GM10248 (cell line): ENCODE data around the gene FITM2.

Experiments
- CTCF ChIA-PET: fragments of 300-600 bp; sonication (Branson Sonifier 250); formaldehyde crosslinking; extraction: SDS; loops from one replicate; lab custom pipeline; 2021; ENCODE audit warnings: antibody characterized with exemption; lab: Yijun Ruan, JAX
- POLR2A ChIA-PET: fragments of 350-650 bp; sonication (Branson Sonifier 250); formaldehyde crosslinking; extraction: SDS; loops from one replicate; lab custom pipeline; 2020; ENCODE audit warnings: antibody characterized with exemption; lab: Yijun Ruan, JAX
- DNase-seq: peaks from one replicate; pipeline ENCODE4 v3.0.0; 2012; ENCODE audit errors: extremely low spot score
- TF ChIP-seq, protein P1 (sequence below): IDR thresholded peaks from 2 replicates; pipeline ENCODE4 v1.5.1; 2012; ENCODE audit warnings: mild to moderate bottlenecking, low read depth; ENCODE audit errors: extremely low read depth, missing control alignments, control extremely low read depth

The FITM2 gene

GRCh38 chr20:44324343-44324742 lies 13.3 kb upstream of the FITM2 start:
- POLR2A ChIA-PET, result no interaction called here
- CTCF ChIA-PET, result interaction anchor here (13.3 kb wide), 1 partner anchor 12 kb away, joined by 115 read pairs; the partner anchor contains the start of gene FITM2
- TF ChIP-seq, protein P1, sequence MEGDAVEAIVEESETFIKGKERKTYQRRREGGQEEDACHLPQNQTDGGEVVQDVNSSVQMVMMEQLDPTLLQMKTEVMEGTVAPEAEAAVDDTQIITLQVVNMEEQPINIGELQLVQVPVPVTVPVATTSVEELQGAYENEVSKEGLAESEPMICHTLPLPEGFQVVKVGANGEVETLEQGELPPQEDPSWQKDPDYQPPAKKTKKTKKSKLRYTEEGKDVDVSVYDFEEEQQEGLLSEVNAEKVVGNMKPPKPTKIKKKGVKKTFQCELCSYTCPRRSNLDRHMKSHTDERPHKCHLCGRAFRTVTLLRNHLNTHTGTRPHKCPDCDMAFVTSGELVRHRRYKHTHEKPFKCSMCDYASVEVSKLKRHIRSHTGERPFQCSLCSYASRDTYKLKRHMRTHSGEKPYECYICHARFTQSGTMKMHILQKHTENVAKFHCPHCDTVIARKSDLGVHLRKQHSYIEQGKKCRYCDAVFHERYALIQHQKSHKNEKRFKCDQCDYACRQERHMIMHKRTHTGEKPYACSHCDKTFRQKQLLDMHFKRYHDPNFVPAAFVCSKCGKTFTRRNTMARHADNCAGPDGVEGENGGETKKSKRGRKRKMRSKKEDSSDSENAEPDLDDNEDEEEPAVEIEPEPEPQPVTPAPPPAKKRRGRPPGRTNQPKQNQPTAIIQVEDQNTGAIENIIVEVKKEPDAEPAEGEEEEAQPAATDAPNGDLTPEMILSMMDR, result no peak
- no peak for DNase-seq

DNA sequence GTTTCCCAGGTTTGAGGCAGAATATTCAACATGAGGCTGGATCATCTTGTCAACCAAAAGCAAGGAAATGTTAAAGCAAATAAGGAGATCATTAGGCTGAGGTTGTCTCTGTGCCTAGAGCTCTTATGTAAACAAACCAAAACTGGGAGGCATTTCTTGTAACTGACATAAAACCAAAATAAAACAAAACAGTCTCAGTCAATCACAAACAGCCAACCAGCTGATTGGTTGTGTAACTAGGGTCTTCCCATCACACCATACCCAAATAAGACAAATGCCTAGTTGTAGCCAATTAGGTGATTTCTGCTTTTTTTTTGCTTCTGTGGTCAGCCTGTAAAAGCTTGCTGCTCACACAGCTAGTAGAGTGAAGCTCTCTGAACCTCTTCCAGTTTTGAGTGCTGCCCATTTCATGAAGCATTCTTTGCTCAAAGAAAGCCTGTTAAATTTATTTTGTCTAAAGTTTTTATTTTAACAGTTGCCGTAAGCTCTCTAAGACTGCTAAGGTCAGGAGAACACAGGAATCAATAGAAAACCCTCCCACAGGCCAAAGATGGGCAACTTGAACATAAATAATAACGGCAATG lies 8.9 kb upstream of the FITM2 start:
- POLR2A ChIA-PET, result no interaction called here
- TF ChIP-seq, protein P1, result no peak
- CTCF ChIA-PET, result interaction anchor here (1.1 to 13.3 kb wide), 4 partner anchors 7 to 103 kb away, joined by 3 to 115 read pairs (median 11); partner anchors contain the start of gene FITM2

DNA sequence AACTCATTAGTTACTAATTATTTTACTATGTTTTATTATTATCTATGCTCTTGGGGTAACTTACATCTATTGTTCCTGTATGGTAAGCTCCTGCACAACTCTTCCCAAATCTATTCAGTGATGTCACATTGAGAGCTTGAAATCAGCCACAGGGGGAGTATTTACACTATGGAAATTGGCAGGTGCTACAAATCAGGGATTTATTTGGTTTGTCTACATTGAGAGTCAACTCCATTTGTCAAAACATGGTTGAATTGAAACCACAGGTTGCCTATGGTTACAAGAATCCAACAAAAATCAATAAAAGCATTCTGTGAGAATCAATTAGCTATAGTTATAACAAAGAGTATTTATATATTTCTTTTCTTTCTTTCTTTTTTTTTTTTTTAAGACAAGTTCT lies 3.9 kb upstream of the FITM2 start:
- ChIA-PET POLR2A (no interaction called here), CTCF (interaction anchor here (2.3 to 12.0 kb wide), 3 partner anchors 9 to 198 kb away, joined by 5 to 371 read pairs (median 115); no protein-coding TSS in a partner anchor)
- no peak for DNase-seq
- TF ChIP-seq, protein P1, result no peak

More for the DNA sequence above, 8.9 kb upstream of the FITM2 start:
- DNase-seq, result no peak

GRCh38 chr20:44309763-44310663 lies 989 bp downstream of the FITM2 start:
- ChIA-PET CTCF (interaction anchor here (0.8 to 12.0 kb wide), 26 partner anchors 10 to 301 kb away, joined by 3 to 371 read pairs (median 6); no protein-coding TSS in a partner anchor), POLR2A (no interaction called here)
- no peak for DNase-seq
- TF ChIP-seq, protein P1, result no peak

DNA sequence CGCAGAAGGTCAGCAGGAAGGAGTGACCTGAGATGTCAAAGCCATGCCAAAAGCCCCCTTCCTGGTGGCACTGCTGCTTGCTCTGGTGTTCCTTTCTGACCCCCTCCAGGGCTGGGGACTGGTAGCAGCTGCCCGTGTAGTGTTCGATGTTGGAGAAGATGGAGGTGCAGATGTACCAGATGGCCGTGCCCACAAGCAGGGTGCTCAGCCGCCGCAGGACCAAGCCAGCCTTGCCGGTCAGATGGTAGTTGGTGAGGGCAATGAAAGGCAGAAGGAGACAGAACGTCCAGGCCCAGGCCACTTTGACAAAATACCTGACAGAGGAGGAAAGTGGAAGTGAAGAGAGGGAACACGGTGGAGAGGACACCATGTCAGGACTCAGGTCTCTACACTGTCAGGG lies 4.1 kb downstream of the FITM2 start:
- ChIA-PET POLR2A (no interaction called here), CTCF (interaction anchor here (12.0 kb wide), 1 partner anchor 89 kb away, joined by 371 read pairs; no protein-coding TSS in a partner anchor)
- no peak for DNase-seq
- TF ChIP-seq, protein P1, result no peak

DNA sequence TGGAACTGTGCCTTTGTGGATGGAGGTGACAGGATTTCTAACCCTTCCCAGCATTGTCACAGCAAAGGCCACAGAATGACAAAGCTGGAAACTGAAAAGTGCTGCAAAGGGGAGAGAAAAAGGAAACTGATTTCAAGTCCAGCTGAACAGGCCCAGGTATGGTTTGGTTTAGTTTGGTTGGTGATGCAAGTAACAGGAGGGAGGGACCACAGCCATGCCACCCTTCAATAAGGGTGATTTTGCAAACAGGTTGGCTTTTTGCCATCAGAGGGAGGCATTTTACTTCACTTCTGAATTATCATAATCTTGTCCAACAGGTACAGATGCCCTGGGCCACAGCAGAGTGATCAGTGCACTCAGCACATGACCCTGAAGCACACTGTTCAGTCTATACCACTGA lies 6.6 kb downstream of the FITM2 start:
- ChIA-PET POLR2A (no interaction called here), CTCF (interaction anchor here (1.0 to 1.8 kb wide), 2 partner anchors 18 to 86 kb away, joined by 3 to 7 read pairs; no protein-coding TSS in a partner anchor)
- no peak for DNase-seq
- TF ChIP-seq, protein P1, result no peak
